HCT116 (cell line): ENCODE data around the gene SLAMF6. TPM values are rescaled to one million over a fixed set of nuclear protein-coding genes. Genes with fewer than 3 reads are reported as not detected.

Source experiments
- ATAC-seq: fragments of 200-7000 bp; cut with Tn5 transposase; 2 replicates; pipeline ENCODE4 v1.9.1; 2020; ENCODE audit warnings: mild to moderate bottlenecking, moderate library complexity
- BruUV-seq: library from RNA; stranded (reverse); fragments of 400-500 nt; replicated peaks from 2 replicates; lab custom pipeline; 2021; lab: Mats Ljungman, UMichigan
- CTCF ChIA-PET: fragments of 300-600 bp; sonication (Branson Sonifier 250); formaldehyde crosslinking; loops from one replicate; lab custom pipeline; 2021; ENCODE audit warnings: antibody characterized with exemption; lab: Charles Lee
- POLR2A ChIA-PET: fragments of 300-600, 350-600 bp; sonication (Branson Sonifier 250); formaldehyde crosslinking; loops from one replicate; lab custom pipeline; 2021; ENCODE audit warnings: antibody characterized with exemption; lab: Charles Lee
- RAD21 ChIA-PET, 2 experiments: fragments of 300-600 bp; sonication (Branson Sonifier 250); formaldehyde crosslinking; loops; one replicate each; lab custom pipeline; 2023; ENCODE audit warnings: low total read pairs in 2 of 2; ENCODE audit not compliant: uncharacterized antibody in 2 of 2, unreplicated experiment in 2 of 2, low non-redundant PET in 1 of 2; lab: Charles Lee
- DNase-seq: peaks from one replicate; pipeline ENCODE4 v3.0.0-alpha.2; 2010; ENCODE audit warnings: low read depth, low spot score
- H2AFZ ChIP-seq: fragments of 200-600 bp; shearing (Covaris generic), sonication (generic); 2 replicates; pipeline ENCODE4 v1.6.1; 2017; ENCODE audit warnings: low read depth, mixed run types, mixed read lengths, antibody characterized with exemption, low read length; ENCODE audit not compliant: poor library complexity, severe bottlenecking
- H3K27ac ChIP-seq: 2 replicates; pipeline ENCODE4 v1.5.1; 2012; ENCODE audit warnings: low read depth, low read length
- H3K27me3 ChIP-seq: fragments of 200-600 bp; sonication (generic); 2 replicates; pipeline ENCODE4 v1.6.1; 2016; ENCODE audit warnings: mixed run types, low read length, mixed read lengths; ENCODE audit not compliant: insufficient read depth
- H3K36me3 ChIP-seq, 2 experiments: fragments of 200-500 bp in 1 of 2; fragments of 200-600 bp in 1 of 2; sonication (Bioruptor generic) in 1 of 2; sonication (generic) in 1 of 2; 2 replicates each; pipeline versions ENCODE4 v1.5.1 to v1.6.1; 2014 to 2016; ENCODE audit warnings: low read length in 2 of 2, inconsistent platforms in 1 of 2, mixed read lengths in 1 of 2, mixed run types in 1 of 2; ENCODE audit not compliant: insufficient read depth in 2 of 2, control insufficient read depth in 1 of 2
- H3K4me1 ChIP-seq, 2 experiments: fragments of 200-600 bp in 1 of 2; sonication (generic) in 1 of 2; 2 replicates each; pipeline versions ENCODE4 v1.5.1 to v1.6.1; 2012 to 2017; ENCODE audit warnings: low read length in 2 of 2, inconsistent platforms in 1 of 2, mild to moderate bottlenecking in 1 of 2, mixed read lengths in 1 of 2, mixed run types in 1 of 2, moderate library complexity in 1 of 2; ENCODE audit not compliant: insufficient read depth in 2 of 2, control insufficient read depth in 1 of 2
- H3K4me2 ChIP-seq: fragments of 200-600 bp; sonication (generic); 2 replicates; pipeline ENCODE4 v1.6.1; 2017; ENCODE audit warnings: mixed run types, low read length, mixed read lengths
- H3K4me3 ChIP-seq, 2 experiments: fragments of 200-600 bp in 1 of 2; sonication (generic) in 1 of 2; replicated peaks in 1 of 2; 2 replicates each; pipeline ENCODE4 v1.5.1; 2011 to 2016; ENCODE audit warnings: low read length in 2 of 2, control low read depth in 1 of 2, low read depth in 1 of 2, mild to moderate bottlenecking in 1 of 2, mixed read lengths in 1 of 2, mixed run types in 1 of 2
- H3K79me2 ChIP-seq: fragments of 200-600 bp; sonication (generic); 2 replicates; pipeline ENCODE4 v1.6.1; 2017; ENCODE audit warnings: mild to moderate bottlenecking, mixed run types, low read length, moderate library complexity, mixed read lengths; ENCODE audit not compliant: insufficient read depth
- H3K9ac ChIP-seq: fragments of 200-600 bp; sonication (generic); 2 replicates; pipeline ENCODE4 v1.6.1; 2016; ENCODE audit warnings: low read length, mixed read lengths
- H3K9me2 ChIP-seq: fragments of 200-600 bp; sonication (generic), shearing (Covaris generic); 2 replicates; pipeline ENCODE4 v1.6.1; 2017; ENCODE audit warnings: mixed run types, mild to moderate bottlenecking, moderate library complexity; ENCODE audit not compliant: insufficient read depth
- H3K9me3 ChIP-seq, 2 experiments: fragments of 200-500 bp in 1 of 2; fragments of 200-600 bp in 1 of 2; sonication (Bioruptor generic) in 1 of 2; sonication (generic) in 1 of 2; 2 replicates each; pipeline ENCODE4 v1.6.1; 2014 to 2017; ENCODE audit warnings: low read length in 2 of 2, mixed read lengths in 2 of 2, inconsistent platforms in 1 of 2, low read depth in 1 of 2, mild to moderate bottlenecking in 1 of 2, mixed run types in 1 of 2, moderate library complexity in 1 of 2; ENCODE audit not compliant: control insufficient read depth in 1 of 2, insufficient read depth in 1 of 2
- H4K20me1 ChIP-seq: fragments of 200-600 bp; sonication (generic), shearing (Covaris generic); 2 replicates; pipeline ENCODE4 v1.6.1; 2017; ENCODE audit warnings: mixed run types, mild to moderate bottlenecking, moderate library complexity; ENCODE audit not compliant: insufficient read depth
- EGR1 ChIP-seq: IDR thresholded peaks from 2 replicates; pipeline ENCODE4 v1.6.1; 2012; ENCODE audit warnings: low read depth
- ELF1 ChIP-seq: IDR thresholded peaks from 2 replicates; pipeline ENCODE4 v1.6.1; 2012; ENCODE audit warnings: low read depth, borderline replicate concordance
- EZH2 ChIP-seq: fragments of 200-600 bp; sonication (generic); IDR thresholded peaks from 2 replicates; pipeline ENCODE4 v1.6.1; 2017; ENCODE audit warnings: antibody characterized with exemption, mixed run types
- intact Hi-C: fragments of 100-400 bp; cut with micrococcal nuclease; formaldehyde crosslinking; loops from 2 replicates; pipeline ENCODE4 v1.10.0; 2022
- total RNA-seq: library from RNA; stranded (reverse); gene quantifications from one replicate; pipeline ENCODE4 v1.2.1, GENCODE V29; 2021; ENCODE audit not compliant: unreplicated experiment
- TF ChIP-seq, protein P1 (sequence below): IDR thresholded peaks from 2 replicates; pipeline ENCODE4 v1.6.1; 2012; ENCODE audit warnings: low read depth
- TF ChIP-seq, protein P2 (sequence below), 3 experiments: fragments of 200-600 bp in 1 of 3; sonication (generic) in 1 of 3; IDR thresholded peaks in 2 of 3; conservative IDR thresholded peaks in 1 of 3; 2 replicates each; pipeline ENCODE4 v1.5.1; 2012 to 2017; ENCODE audit warnings: low read depth in 2 of 3, low read length in 2 of 3, antibody characterized with exemption in 1 of 3, borderline replicate concordance in 1 of 3, control low read depth in 1 of 3, mild to moderate bottlenecking in 1 of 3, mixed read lengths in 1 of 3, mixed run types in 1 of 3, moderate library complexity in 1 of 3; ENCODE audit not compliant: insufficient read depth in 1 of 3
- TF ChIP-seq, protein P3 (sequence below): IDR thresholded peaks from 2 replicates; pipeline ENCODE4 v1.6.1; 2012
- TF ChIP-seq, protein P4 (sequence below): IDR thresholded peaks from 2 replicates; pipeline ENCODE4 v1.6.1; 2011; ENCODE audit warnings: mild to moderate bottlenecking, low read length, moderate library complexity; ENCODE audit not compliant: insufficient replicate concordance; ENCODE audit errors: extremely low read depth
- TF ChIP-seq, protein P5 (sequence below): IDR thresholded peaks from 2 replicates; pipeline ENCODE4 v1.6.1; 2012

The SLAMF6 gene
- total RNA-seq, 1 experiment from 2014 or later: not detected

DNA sequence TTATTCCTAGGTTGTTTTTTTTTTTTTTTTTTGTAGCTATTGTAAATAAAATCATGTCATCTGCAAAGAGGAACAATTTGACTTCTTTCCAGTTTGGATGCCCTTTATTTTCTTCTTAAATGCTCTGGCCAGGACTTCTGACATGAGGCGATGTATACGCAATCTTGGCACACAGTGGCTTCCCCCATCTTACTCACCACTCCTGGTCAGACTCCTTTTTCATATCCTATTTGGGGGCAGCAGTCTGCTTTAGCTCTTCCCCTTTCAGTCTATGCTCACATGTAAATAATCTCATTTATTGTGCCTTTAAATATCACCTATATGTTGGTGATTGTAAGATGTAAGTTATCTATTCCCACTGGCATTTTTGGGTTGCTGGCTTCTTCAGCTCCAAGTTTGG lies 56.1 kb downstream of the SLAMF6 start:
- Histone ChIP-seq H2AFZ (no peak overlapping the region), H3K27me3 (no peaks in the 10 kb centered on the region; the same call in 1 of the 2 replicates), H4K20me1 (no peaks in the 10 kb centered on the region), H3K79me2 (no peaks in the 10 kb centered on the region), H3K27ac (no peak overlapping the region), H3K4me1 (no peaks in the 10 kb centered on the region), H3K9ac (no peak overlapping the region), H3K9me3 (no peaks in the 10 kb centered on the region), H3K9me2 (no peaks in the 10 kb centered on the region), H3K36me3 (no peaks in the 10 kb centered on the region), H3K4me3 (no peak overlapping the region), H3K4me2 (no peak overlapping the region)
- intact Hi-C loops: no loop called here
- ChIA-PET POLR2A (no interaction called here), CTCF (no interaction called here), RAD21 (interaction anchor here (0.6 to 0.7 kb wide), 2 partner anchors 23 to 129 kb away, joined by 3 read pairs; no protein-coding TSS in a partner anchor)
- ATAC-seq (no peak), DNase-seq (no peak)
- no TSS peak for BruUV-seq
- TF ChIP-seq ELF1 (no peak), EZH2 (no peak)
- TF ChIP-seq, protein P1, sequence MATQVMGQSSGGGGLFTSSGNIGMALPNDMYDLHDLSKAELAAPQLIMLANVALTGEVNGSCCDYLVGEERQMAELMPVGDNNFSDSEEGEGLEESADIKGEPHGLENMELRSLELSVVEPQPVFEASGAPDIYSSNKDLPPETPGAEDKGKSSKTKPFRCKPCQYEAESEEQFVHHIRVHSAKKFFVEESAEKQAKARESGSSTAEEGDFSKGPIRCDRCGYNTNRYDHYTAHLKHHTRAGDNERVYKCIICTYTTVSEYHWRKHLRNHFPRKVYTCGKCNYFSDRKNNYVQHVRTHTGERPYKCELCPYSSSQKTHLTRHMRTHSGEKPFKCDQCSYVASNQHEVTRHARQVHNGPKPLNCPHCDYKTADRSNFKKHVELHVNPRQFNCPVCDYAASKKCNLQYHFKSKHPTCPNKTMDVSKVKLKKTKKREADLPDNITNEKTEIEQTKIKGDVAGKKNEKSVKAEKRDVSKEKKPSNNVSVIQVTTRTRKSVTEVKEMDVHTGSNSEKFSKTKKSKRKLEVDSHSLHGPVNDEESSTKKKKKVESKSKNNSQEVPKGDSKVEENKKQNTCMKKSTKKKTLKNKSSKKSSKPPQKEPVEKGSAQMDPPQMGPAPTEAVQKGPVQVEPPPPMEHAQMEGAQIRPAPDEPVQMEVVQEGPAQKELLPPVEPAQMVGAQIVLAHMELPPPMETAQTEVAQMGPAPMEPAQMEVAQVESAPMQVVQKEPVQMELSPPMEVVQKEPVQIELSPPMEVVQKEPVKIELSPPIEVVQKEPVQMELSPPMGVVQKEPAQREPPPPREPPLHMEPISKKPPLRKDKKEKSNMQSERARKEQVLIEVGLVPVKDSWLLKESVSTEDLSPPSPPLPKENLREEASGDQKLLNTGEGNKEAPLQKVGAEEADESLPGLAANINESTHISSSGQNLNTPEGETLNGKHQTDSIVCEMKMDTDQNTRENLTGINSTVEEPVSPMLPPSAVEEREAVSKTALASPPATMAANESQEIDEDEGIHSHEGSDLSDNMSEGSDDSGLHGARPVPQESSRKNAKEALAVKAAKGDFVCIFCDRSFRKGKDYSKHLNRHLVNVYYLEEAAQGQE: no peak

DNA sequence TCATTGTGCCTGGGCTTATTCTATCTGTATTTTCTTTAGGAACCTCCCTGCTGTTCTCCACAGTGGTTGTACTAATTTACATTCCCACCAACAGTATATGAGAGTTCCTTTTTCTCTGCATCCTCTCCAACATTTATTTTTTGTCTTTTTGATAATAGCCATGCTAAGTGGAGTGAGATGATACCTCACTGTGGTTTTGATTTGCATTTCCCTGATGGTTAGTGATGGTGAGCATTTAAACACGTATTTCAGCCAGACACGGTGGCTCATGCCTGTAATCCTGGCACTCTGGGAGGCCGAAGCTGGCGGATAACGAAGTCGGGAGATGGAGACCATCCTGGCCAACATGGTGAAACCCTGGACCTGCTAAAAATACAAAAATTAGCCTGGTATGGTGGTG lies 57.9 kb downstream of the SLAMF6 start:
- no peak overlapping the region for H3K4me3 ChIP-seq
- H4K20me1 ChIP-seq: no peaks in the 10 kb centered on the region
- intact Hi-C loops: no loop called here
- DNase-seq (no peak), ATAC-seq (no peak)
- RAD21 ChIA-PET: no interaction called here
- CTCF ChIA-PET: no interaction called here
- H3K9me3 ChIP-seq: no peaks in the 10 kb centered on the region
- H3K36me3 ChIP-seq: no peaks in the 10 kb centered on the region
- no peaks in the 10 kb centered on the region for H3K27me3 ChIP-seq
- no peaks in the 10 kb centered on the region for H3K79me2 ChIP-seq
- peaks cover 2 to 7% of the 10 kb centered on the region in 2 experiments; a peak in 1 of 4 replicates for H3K4me1 ChIP-seq
- no peaks in the 10 kb centered on the region for H3K9me2 ChIP-seq
- H3K9ac ChIP-seq: no peak overlapping the region
- no peak overlapping the region for H3K4me2 ChIP-seq
- POLR2A ChIA-PET: no interaction called here
- H2AFZ ChIP-seq: no peak overlapping the region
- H3K27ac ChIP-seq: no peak overlapping the region
- no TSS peak for BruUV-seq
- TF ChIP-seq EGR1 (no peak), ELF1 (no peak)
- TF ChIP-seq, protein P2, sequence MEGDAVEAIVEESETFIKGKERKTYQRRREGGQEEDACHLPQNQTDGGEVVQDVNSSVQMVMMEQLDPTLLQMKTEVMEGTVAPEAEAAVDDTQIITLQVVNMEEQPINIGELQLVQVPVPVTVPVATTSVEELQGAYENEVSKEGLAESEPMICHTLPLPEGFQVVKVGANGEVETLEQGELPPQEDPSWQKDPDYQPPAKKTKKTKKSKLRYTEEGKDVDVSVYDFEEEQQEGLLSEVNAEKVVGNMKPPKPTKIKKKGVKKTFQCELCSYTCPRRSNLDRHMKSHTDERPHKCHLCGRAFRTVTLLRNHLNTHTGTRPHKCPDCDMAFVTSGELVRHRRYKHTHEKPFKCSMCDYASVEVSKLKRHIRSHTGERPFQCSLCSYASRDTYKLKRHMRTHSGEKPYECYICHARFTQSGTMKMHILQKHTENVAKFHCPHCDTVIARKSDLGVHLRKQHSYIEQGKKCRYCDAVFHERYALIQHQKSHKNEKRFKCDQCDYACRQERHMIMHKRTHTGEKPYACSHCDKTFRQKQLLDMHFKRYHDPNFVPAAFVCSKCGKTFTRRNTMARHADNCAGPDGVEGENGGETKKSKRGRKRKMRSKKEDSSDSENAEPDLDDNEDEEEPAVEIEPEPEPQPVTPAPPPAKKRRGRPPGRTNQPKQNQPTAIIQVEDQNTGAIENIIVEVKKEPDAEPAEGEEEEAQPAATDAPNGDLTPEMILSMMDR (IDR thresholded peaks at IDR 0.05 in 2 of 3, conservative IDR thresholded peaks at IDR 0.05 in 1 of 3; ENCODE audit: borderline replicate concordance in 1 of 3, insufficient read depth in 1 of 3, low read depth in 2 of 3, low read length in 2 of 3): no peak
- TF ChIP-seq, protein P3, sequence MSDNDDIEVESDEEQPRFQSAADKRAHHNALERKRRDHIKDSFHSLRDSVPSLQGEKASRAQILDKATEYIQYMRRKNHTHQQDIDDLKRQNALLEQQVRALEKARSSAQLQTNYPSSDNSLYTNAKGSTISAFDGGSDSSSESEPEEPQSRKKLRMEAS: no peak
- TF ChIP-seq, protein P4, sequence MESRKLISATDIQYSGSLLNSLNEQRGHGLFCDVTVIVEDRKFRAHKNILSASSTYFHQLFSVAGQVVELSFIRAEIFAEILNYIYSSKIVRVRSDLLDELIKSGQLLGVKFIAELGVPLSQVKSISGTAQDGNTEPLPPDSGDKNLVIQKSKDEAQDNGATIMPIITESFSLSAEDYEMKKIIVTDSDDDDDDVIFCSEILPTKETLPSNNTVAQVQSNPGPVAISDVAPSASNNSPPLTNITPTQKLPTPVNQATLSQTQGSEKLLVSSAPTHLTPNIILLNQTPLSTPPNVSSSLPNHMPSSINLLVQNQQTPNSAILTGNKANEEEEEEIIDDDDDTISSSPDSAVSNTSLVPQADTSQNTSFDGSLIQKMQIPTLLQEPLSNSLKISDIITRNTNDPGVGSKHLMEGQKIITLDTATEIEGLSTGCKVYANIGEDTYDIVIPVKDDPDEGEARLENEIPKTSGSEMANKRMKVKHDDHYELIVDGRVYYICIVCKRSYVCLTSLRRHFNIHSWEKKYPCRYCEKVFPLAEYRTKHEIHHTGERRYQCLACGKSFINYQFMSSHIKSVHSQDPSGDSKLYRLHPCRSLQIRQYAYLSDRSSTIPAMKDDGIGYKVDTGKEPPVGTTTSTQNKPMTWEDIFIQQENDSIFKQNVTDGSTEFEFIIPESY: no peak
- TF ChIP-seq, protein P5, sequence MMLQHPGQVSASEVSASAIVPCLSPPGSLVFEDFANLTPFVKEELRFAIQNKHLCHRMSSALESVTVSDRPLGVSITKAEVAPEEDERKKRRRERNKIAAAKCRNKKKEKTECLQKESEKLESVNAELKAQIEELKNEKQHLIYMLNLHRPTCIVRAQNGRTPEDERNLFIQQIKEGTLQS: no peak
